C4-2B (cell line): ENCODE measurements around the gene NCAM2.

Experiments used
- ZFX ChIP-seq: fragments of 450-650 bp; IDR thresholded peaks from 2 replicates; pipeline ENCODE4 v1.6.1; 2017
- TF ChIP-seq, protein P1 (sequence below): fragments of 450-650 bp; conservative IDR thresholded peaks from 2 replicates; pipeline ENCODE4 v1.5.1; 2017; ENCODE audit warnings: mild to moderate bottlenecking

DNA sequence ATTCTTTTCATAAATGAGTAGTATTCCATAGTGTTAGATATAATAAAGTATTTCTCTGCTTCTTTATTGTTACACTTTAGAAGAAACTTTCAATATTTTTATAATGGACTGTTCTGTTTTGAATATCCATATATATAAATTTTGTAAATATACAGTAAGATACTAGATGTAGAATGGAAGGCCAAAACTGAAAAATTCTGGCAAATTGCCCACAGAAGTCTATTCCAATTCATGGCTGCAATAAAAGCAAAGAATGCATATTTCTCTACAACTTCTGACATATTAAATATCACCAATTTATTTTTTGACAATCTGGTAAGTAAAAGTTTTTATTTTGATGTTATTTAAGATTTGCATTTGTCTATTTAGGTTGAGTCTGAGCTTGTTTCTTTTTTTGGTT lies 532.5 kb downstream of the NCAM2 start:
- TF ChIP-seq, protein P1, sequence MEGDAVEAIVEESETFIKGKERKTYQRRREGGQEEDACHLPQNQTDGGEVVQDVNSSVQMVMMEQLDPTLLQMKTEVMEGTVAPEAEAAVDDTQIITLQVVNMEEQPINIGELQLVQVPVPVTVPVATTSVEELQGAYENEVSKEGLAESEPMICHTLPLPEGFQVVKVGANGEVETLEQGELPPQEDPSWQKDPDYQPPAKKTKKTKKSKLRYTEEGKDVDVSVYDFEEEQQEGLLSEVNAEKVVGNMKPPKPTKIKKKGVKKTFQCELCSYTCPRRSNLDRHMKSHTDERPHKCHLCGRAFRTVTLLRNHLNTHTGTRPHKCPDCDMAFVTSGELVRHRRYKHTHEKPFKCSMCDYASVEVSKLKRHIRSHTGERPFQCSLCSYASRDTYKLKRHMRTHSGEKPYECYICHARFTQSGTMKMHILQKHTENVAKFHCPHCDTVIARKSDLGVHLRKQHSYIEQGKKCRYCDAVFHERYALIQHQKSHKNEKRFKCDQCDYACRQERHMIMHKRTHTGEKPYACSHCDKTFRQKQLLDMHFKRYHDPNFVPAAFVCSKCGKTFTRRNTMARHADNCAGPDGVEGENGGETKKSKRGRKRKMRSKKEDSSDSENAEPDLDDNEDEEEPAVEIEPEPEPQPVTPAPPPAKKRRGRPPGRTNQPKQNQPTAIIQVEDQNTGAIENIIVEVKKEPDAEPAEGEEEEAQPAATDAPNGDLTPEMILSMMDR, result no peak
- no peak for TF ChIP-seq ZFX
